Gastrocnemius medialis (tissue), 4 donors: Measurements from ENCODE around the gene PRKRIP1. TPM values are rescaled to one million over a fixed set of nuclear protein-coding genes. Genes with fewer than 3 reads are reported as not detected.

Experiments
- ATAC-seq, 2 donors: fragments of 150-250 bp; one replicate each; pipeline ENCODE4 v1.9.1; 2016
- DNase-seq, 2 donors: peaks; one replicate each; pipeline ENCODE4 v3.0.0-alpha.2; 2019
- H3K27ac ChIP-seq, 4 donors: fragments of 200-600 bp; sonication (generic); 1 replicate in 1 of 4; 2 replicates in 3 of 4; pipeline ENCODE4 v1.5.1; 2016 to 2018; ENCODE audit warnings: mild to moderate bottlenecking in 2 of 4, moderate library complexity in 1 of 4
- H3K27me3 ChIP-seq, 3 donors: fragments of 200-600 bp; sonication (generic) in 2 of 3; 1 replicate in 1 of 3; 2 replicates in 2 of 3; pipeline versions ENCODE4 v1.5.1 to v1.6.0; 2016 to 2019; ENCODE audit warnings: mild to moderate bottlenecking in 1 of 3, moderate library complexity in 1 of 3
- H3K36me3 ChIP-seq, 2 donors: fragments of 200-600 bp; sonication (generic) in 1 of 2; one replicate each; pipeline ENCODE4 v1.5.1; 2017 to 2018
- H3K4me1 ChIP-seq, 2 donors: fragments of 200-600 bp; sonication (generic) in 1 of 2; one replicate each; pipeline ENCODE4 v1.5.1; 2016 to 2017; ENCODE audit warnings: mild to moderate bottlenecking in 2 of 2
- H3K4me3 ChIP-seq, 4 donors: fragments of 200-600 bp; sonication (generic) in 3 of 4; 1 replicate in 1 of 4; 2 replicates in 3 of 4; pipeline ENCODE4 v1.5.1; 2016 to 2019; ENCODE audit warnings: mild to moderate bottlenecking in 2 of 4
- H3K9me3 ChIP-seq, 3 donors: fragments of 200-600 bp; sonication (generic) in 2 of 3; 1 replicate in 1 of 3; 2 replicates in 2 of 3; pipeline ENCODE4 v1.5.1; 2016 to 2019
- CTCF ChIP-seq, 5 experiments: fragments of 450-650 bp in 3 of 5; fragments of 200-600 bp in 2 of 5; sonication (generic) in 2 of 5; IDR thresholded peaks in 4 of 5; conservative IDR thresholded peaks in 1 of 5; 1 replicate in 4 of 5; 2 replicates in 1 of 5; pipeline ENCODE4 v1.5.1; 2016 to 2019; ENCODE audit warnings: antibody characterized with exemption in 5 of 5, mild to moderate bottlenecking in 3 of 5, moderate library complexity in 3 of 5
- POLR2A ChIP-seq, 2 donors: fragments of 450-650 bp; IDR thresholded peaks; one replicate each; pipeline ENCODE4 v1.6.1; 2017; ENCODE audit warnings: antibody characterized with exemption in 2 of 2, mild to moderate bottlenecking in 2 of 2, moderate library complexity in 2 of 2
- in situ Hi-C, 4 donors: fragments of 200-750 bp; cut with MboI; loops; one replicate each; pipeline versions ENCODE4 v1.15.0 to v1.8.0; 2017; ENCODE audit warnings: low sequenced_read_pairs in 4 of 4
- intact Hi-C: fragments of 100-400 bp; cut with DNase I; formaldehyde crosslinking; loops from one replicate; pipeline ENCODE4 v1.15.1; 2023; ENCODE audit warnings: low total_unique reads
- total RNA-seq, 4 donors: library from RNA; depleted of rRNA; stranded (reverse); fragments of >200 nt; gene quantifications; one replicate each; pipeline versions ENCODE4 v1.1.0 to v1.2.3, GENCODE V29; 2016

Gene PRKRIP1
- total RNA-seq, 4 donors from 2014 or later, result 6.1 to 22.1 (median 13.4) TPM

GRCh38 chr7:102455596-102455995 lies 59.4 kb downstream of the PRKRIP1 start:
- no peak overlapping the region for H3K27ac ChIP-seq
- H3K9me3 ChIP-seq, result no peaks in the 10 kb centered on the region
- H3K4me3 ChIP-seq, result no peak overlapping the region
- DNase-seq (no peak), ATAC-seq (no peak)
- TF ChIP-seq POLR2A (IDR thresholded peaks at IDR 0.05) (no peak), CTCF (IDR thresholded peaks at IDR 0.05 in 4 of 5, conservative IDR thresholded peaks at IDR 0.05 in 1 of 5) (no peak)
- in situ Hi-C loops (no loop called here), intact Hi-C loops (no loop called here)
- H3K27me3 ChIP-seq, result no peaks in the 10 kb centered on the region
- H3K36me3 ChIP-seq, result peaks cover 0 to 42% of the 10 kb centered on the region in 2 donors
- H3K4me1 ChIP-seq, result no peaks in the 10 kb centered on the region

GRCh38 chr7:102456327-102456726 lies 60.2 kb downstream of the PRKRIP1 start:
- TF ChIP-seq POLR2A (IDR thresholded peaks at IDR 0.05) (no peak), CTCF (IDR thresholded peaks at IDR 0.05 in 4 of 5, conservative IDR thresholded peaks at IDR 0.05 in 1 of 5) (no peak)
- Histone ChIP-seq H3K4me1 (no peaks in the 10 kb centered on the region), H3K9me3 (no peaks in the 10 kb centered on the region), H3K36me3 (peaks cover 0 to 42% of the 10 kb centered on the region in 2 donors), H3K27me3 (no peaks in the 10 kb centered on the region), H3K4me3 (no peak overlapping the region), H3K27ac (no peak overlapping the region)
- no peak for DNase-seq
- intact Hi-C loops, result no loop called here
- in situ Hi-C loops, result no loop called here
- ATAC-seq, result no peak

GRCh38 chr7:102457352-102457924 lies 61.3 kb downstream of the PRKRIP1 start:
- Histone ChIP-seq H3K27ac (no peak overlapping the region), H3K4me1 (no peaks in the 10 kb centered on the region), H3K36me3 (peaks cover 0 to 42% of the 10 kb centered on the region in 2 donors), H3K4me3 (no peak overlapping the region), H3K27me3 (no peaks in the 10 kb centered on the region), H3K9me3 (no peaks in the 10 kb centered on the region)
- DNase-seq (no peak), ATAC-seq (no peak)
- intact Hi-C loops, result no loop called here
- no peak for TF ChIP-seq CTCF (IDR thresholded peaks at IDR 0.05 in 4 of 5, conservative IDR thresholded peaks at IDR 0.05 in 1 of 5)
- no peak for TF ChIP-seq POLR2A (IDR thresholded peaks at IDR 0.05)
- in situ Hi-C loops, result no loop called here

GRCh38 chr7:102459221-102459844 lies 63.2 kb downstream of the PRKRIP1 start:
- in situ Hi-C loops, result no loop called here
- Histone ChIP-seq H3K27me3 (no peaks in the 10 kb centered on the region), H3K4me3 (no peak overlapping the region), H3K36me3 (peaks cover 0 to 42% of the 10 kb centered on the region in 2 donors), H3K9me3 (no peaks in the 10 kb centered on the region), H3K27ac (no peak overlapping the region), H3K4me1 (peaks cover 10 to 16% of the 10 kb centered on the region in 2 donors)
- TF ChIP-seq CTCF (IDR thresholded peaks at IDR 0.05 in 4 of 5, conservative IDR thresholded peaks at IDR 0.05 in 1 of 5), result no peak
- TF ChIP-seq POLR2A (IDR thresholded peaks at IDR 0.05), result no peak
- DNase-seq (no peak), ATAC-seq (no peak)
- intact Hi-C loops, result no loop called here
